IMR-90 (cell line): Measurements from ENCODE around the gene FAR2. TPM values are rescaled to one million over a fixed set of nuclear protein-coding genes. Genes with fewer than 3 reads are reported as not detected.

Source experiments
- ATAC-seq: fragments of 200-7000 bp; cut with Tn5 transposase; 2 replicates; pipeline ENCODE4 v1.9.1; 2020; ENCODE audit warnings: low read depth, mild to moderate bottlenecking, moderate library complexity
- BruUV-seq: library from RNA; stranded (reverse); fragments of 400-500 nt; replicated peaks from 2 replicates; lab custom pipeline; 2021; lab: Mats Ljungman, UMichigan
- CTCF ChIA-PET: fragments of 300-600 bp; formaldehyde crosslinking; extraction: SDS; loops from one replicate; lab custom pipeline; 2021; ENCODE audit warnings: antibody characterized with exemption; lab: Yijun Ruan, JAX
- POLR2A ChIA-PET: fragments of 300-600 bp; sonication (Branson Sonifier 250); formaldehyde crosslinking; loops from one replicate; lab custom pipeline; 2022; ENCODE audit warnings: antibody characterized with exemption; ENCODE audit not compliant: unreplicated experiment; lab: Charles Lee
- DNase-seq: peaks from one replicate; pipeline ENCODE4 v3.0.0; 2013
- H2AFZ ChIP-seq: replicated peaks from 2 replicates; pipeline ENCODE3; 2013; ENCODE audit warnings: low read length, mild to moderate bottlenecking; ENCODE audit not compliant: poor library complexity
- H2AK5ac ChIP-seq: 2 replicates; pipeline ENCODE4 v1.6.1; 2013; ENCODE audit warnings: low read depth, low read length, inconsistent platforms
- H2AK9ac ChIP-seq: replicated peaks from 2 replicates; pipeline ENCODE3; 2013; ENCODE audit warnings: mild to moderate bottlenecking, low read depth, low read length, moderate library complexity; ENCODE audit not compliant: poor library complexity
- H2BK120ac ChIP-seq: 2 replicates; pipeline ENCODE4 v1.6.1; 2013; ENCODE audit warnings: low read depth, low read length, inconsistent platforms
- H2BK15ac ChIP-seq: 3 replicates; pipeline ENCODE4 v1.6.1; 2013; ENCODE audit warnings: low read depth, low read length, inconsistent platforms
- H2BK20ac ChIP-seq: 2 replicates; pipeline ENCODE4 v1.6.1; 2013; ENCODE audit warnings: low read depth, mild to moderate bottlenecking, inconsistent platforms, low read length, moderate library complexity
- H2BK5ac ChIP-seq: 2 replicates; pipeline ENCODE4 v1.6.1; 2013; ENCODE audit warnings: mild to moderate bottlenecking, low read depth, low read length, inconsistent platforms; ENCODE audit not compliant: poor library complexity, severe bottlenecking
- H3K14ac ChIP-seq: replicated peaks from 2 replicates; pipeline ENCODE4 v1.6.1; 2013; ENCODE audit warnings: low read depth, low read length, inconsistent platforms
- H3K18ac ChIP-seq: 2 replicates; pipeline ENCODE4 v1.6.1; 2013; ENCODE audit warnings: low read depth, low read length, control low read depth
- H3K23ac ChIP-seq: 2 replicates; pipeline ENCODE4 v1.6.1; 2013; ENCODE audit warnings: low read depth, low read length, inconsistent platforms
- H3K27ac ChIP-seq: 2 replicates; pipeline ENCODE4 v1.5.1; 2013; ENCODE audit warnings: mild to moderate bottlenecking, control low read depth, low read length; ENCODE audit not compliant: insufficient read depth
- H3K27me3 ChIP-seq: 2 replicates; pipeline ENCODE4 v1.6.1; 2013; ENCODE audit warnings: low read length; ENCODE audit not compliant: control insufficient read depth, insufficient read depth
- H3K36me3 ChIP-seq: 2 replicates; pipeline ENCODE4 v1.6.1; 2013; ENCODE audit warnings: low read length, mixed read lengths; ENCODE audit not compliant: control insufficient read depth, insufficient read depth
- H3K4ac ChIP-seq: 2 replicates; pipeline ENCODE4 v1.6.1; 2013; ENCODE audit warnings: low read depth, low read length, inconsistent platforms
- H3K4me1 ChIP-seq: 2 replicates; pipeline ENCODE4 v1.6.1; 2013; ENCODE audit warnings: low read length, mixed read lengths; ENCODE audit not compliant: control insufficient read depth, insufficient read depth
- H3K4me2 ChIP-seq: 2 replicates; pipeline ENCODE4 v1.6.1; 2013; ENCODE audit warnings: low read depth, mild to moderate bottlenecking, control low read depth, low read length, moderate library complexity
- H3K4me3 ChIP-seq: 2 replicates; pipeline ENCODE4 v1.5.1; 2013; ENCODE audit warnings: low read depth, mild to moderate bottlenecking, control low read depth, low read length, moderate library complexity; ENCODE audit not compliant: insufficient read depth
- H3K56ac ChIP-seq: 2 replicates; pipeline ENCODE4 v1.6.1; 2013; ENCODE audit warnings: low read length, inconsistent platforms; ENCODE audit not compliant: insufficient read depth; ENCODE audit errors: extremely low read depth
- H3K79me1 ChIP-seq, 2 experiments: 2 replicates each; pipeline ENCODE4 v1.6.1; 2013; ENCODE audit warnings: low read length in 2 of 2, inconsistent platforms in 1 of 2, low read depth in 1 of 2
- H3K9ac ChIP-seq: 2 replicates; pipeline ENCODE4 v1.6.1; 2013; ENCODE audit warnings: low read depth, low read length, control low read depth
- H3K9me1 ChIP-seq: 2 replicates; pipeline ENCODE4 v1.6.1; 2013; ENCODE audit warnings: low read length, inconsistent platforms; ENCODE audit not compliant: insufficient read depth
- H3K9me3 ChIP-seq: 2 replicates; pipeline ENCODE4 v1.6.1; 2013; ENCODE audit warnings: low read length; ENCODE audit not compliant: control insufficient read depth, insufficient read depth
- H4K20me1 ChIP-seq: 2 replicates; pipeline ENCODE4 v1.6.1; 2013; ENCODE audit warnings: low read length, inconsistent platforms; ENCODE audit not compliant: insufficient read depth
- H4K5ac ChIP-seq: 2 replicates; pipeline ENCODE4 v1.6.1; 2013; ENCODE audit warnings: mild to moderate bottlenecking, low read depth, low read length, control low read depth
- H4K8ac ChIP-seq, 2 experiments: 2 replicates each; pipeline ENCODE4 v1.6.1; 2013; ENCODE audit warnings: low read depth in 2 of 2, low read length in 2 of 2, control low read depth in 1 of 2, inconsistent platforms in 1 of 2
- H4K91ac ChIP-seq: 2 replicates; pipeline ENCODE4 v1.6.1; 2013; ENCODE audit warnings: low read depth, low read length, inconsistent platforms; ENCODE audit not compliant: insufficient read depth
- BHLHE40 ChIP-seq: fragments of 150-350 bp; IDR thresholded peaks from 2 replicates; pipeline ENCODE4 v1.6.1; 2016; ENCODE audit warnings: mild to moderate bottlenecking, low read depth, low read length
- CHD1 ChIP-seq: IDR thresholded peaks from 2 replicates; pipeline ENCODE4 v1.6.1; 2012; ENCODE audit warnings: low read depth, low read length, improper control_type of control experiment
- CTCF ChIP-seq: conservative IDR thresholded peaks from 2 replicates; pipeline ENCODE4 v1.5.1; 2012; ENCODE audit warnings: mild to moderate bottlenecking, low read depth, low read length, improper control_type of control experiment
- ELK1 ChIP-seq: fragments of 150-350 bp; IDR thresholded peaks from 2 replicates; pipeline ENCODE4 v1.6.1; 2016; ENCODE audit warnings: low read depth, mild to moderate bottlenecking, low read length, moderate library complexity, borderline replicate concordance
- FOS ChIP-seq: fragments of 150-350 bp; IDR thresholded peaks from 2 replicates; pipeline ENCODE4 v1.6.1; 2016; ENCODE audit warnings: low read depth, low read length
- MAFK ChIP-seq: IDR thresholded peaks from 2 replicates; pipeline ENCODE4 v1.6.1; 2012; ENCODE audit warnings: low read depth, low read length, improper control_type of control experiment
- MAZ ChIP-seq: IDR thresholded peaks from 2 replicates; pipeline ENCODE4 v1.6.1; 2012; ENCODE audit warnings: low read depth, mild to moderate bottlenecking, low read length, improper control_type of control experiment, moderate library complexity, borderline replicate concordance
- MXI1 ChIP-seq: IDR thresholded peaks from 2 replicates; pipeline ENCODE4 v1.6.1; 2012; ENCODE audit warnings: low read depth, mild to moderate bottlenecking, low read length, moderate library complexity, borderline replicate concordance
- POLR2A ChIP-seq: IDR thresholded peaks from 2 replicates; pipeline ENCODE4 v1.6.1; 2012; ENCODE audit warnings: mild to moderate bottlenecking, low read depth, low read length
- RCOR1 ChIP-seq: IDR thresholded peaks from 2 replicates; pipeline ENCODE4 v1.6.1; 2012; ENCODE audit warnings: mild to moderate bottlenecking, low read length, improper control_type of control experiment; ENCODE audit not compliant: insufficient replicate concordance
- RFX5 ChIP-seq: IDR thresholded peaks from 2 replicates; pipeline ENCODE4 v1.8.0; 2012; ENCODE audit warnings: low read depth, mild to moderate bottlenecking, low read length, moderate library complexity
- SMC3 ChIP-seq: fragments of 150-350 bp; IDR thresholded peaks from 2 replicates; pipeline ENCODE4 v1.6.1; 2016; ENCODE audit warnings: low read depth, mild to moderate bottlenecking, antibody characterized with exemption, low read length, moderate library complexity
- USF2 ChIP-seq: fragments of 150-350 bp; IDR thresholded peaks from 2 replicates; pipeline ENCODE4 v1.6.1; 2017; ENCODE audit warnings: mild to moderate bottlenecking, antibody characterized with exemption, low read length, low read depth
- WGBS, 2 experiments: methylation state at CpG; one replicate each; pipeline versions ENCODE4 v1.1.5 to v1.1.7; 2013; ENCODE audit warnings: missing lambda C conversion rate in 2 of 2; ENCODE audit not compliant: insufficient read length in 1 of 2; ENCODE audit errors: extremely low coverage in 2 of 2; 5-methylcytosine and 5-hydroxymethylcytosine counted together
- dilution Hi-C: fragments of 300-500 bp; cut with HindIII; formaldehyde crosslinking; loops from one replicate; pipeline ENCODE4 v1.14.3; 2018; ENCODE audit warnings: low sequenced_read_pairs; ENCODE audit not compliant: unreplicated experiment
- in situ Hi-C: fragments of 300-500 bp; cut with MboI; formaldehyde crosslinking; loops from 3 replicates; pipeline ENCODE4 v1.14.3; 2019; ENCODE audit warnings: low sequenced_read_pairs, inconsistent platforms, mixed read lengths
- intact Hi-C: fragments of 100-400 bp; cut with micrococcal nuclease; formaldehyde crosslinking; loops from 2 replicates; pipeline ENCODE4 v1.10.0; 2022
- polyA plus RNA-seq, 3 experiments: library from polyadenylated mRNA; depleted of rRNA; stranded (reverse); fragments of >200 nt; gene quantifications; 2 replicates each; pipeline ENCODE4 v1.2.3, GENCODE V29; 2012; ENCODE audit warnings: low replicate concordance in 1 of 3
- total RNA-seq: library from RNA; depleted of rRNA; stranded (reverse); fragments of >200 nt; gene quantifications from 2 replicates; pipeline ENCODE4 v1.2.3, GENCODE V29; 2012

The FAR2 gene
- total and polyA plus RNA-seq, 2 of the 4 experiments (the other 2 are of a cell fraction) = 1.1 to 2.0 TPM

GRCh38 chr12:29167445-29167844 lies 18.4 kb downstream of the FAR2 start:
- Histone ChIP-seq H3K36me3 (no peaks in the 10 kb centered on the region), H3K9ac (no peak overlapping the region), H2AK5ac (no peak overlapping the region), H2BK15ac (no peak overlapping the region), H4K5ac (no peak overlapping the region), H4K91ac (no peak overlapping the region), H3K4me2 (no peak overlapping the region; the same call in 1 of the 2 replicates), H3K4me1 (peaks cover 8% of the 10 kb centered on the region), H3K27me3 (no peaks in the 10 kb centered on the region), H3K23ac (no peak overlapping the region), H3K79me1 (no peaks in the 10 kb centered on the region), H3K9me1 (peaks cover 6% of the 10 kb centered on the region), H3K18ac (no peak overlapping the region), H3K4ac (no peak overlapping the region), H3K27ac (no peak overlapping the region), H2BK20ac (no peak overlapping the region), H3K56ac (no peak overlapping the region), H3K9me3 (peaks cover 8% of the 10 kb centered on the region; the same call in 1 of the 2 replicates), H2AK9ac (no peak overlapping the region), H2AFZ (no peak overlapping the region), H2BK5ac (no peak overlapping the region), H2BK120ac (no peak overlapping the region), H3K14ac (no peak overlapping the region), H4K8ac (no peak overlapping the region), H4K20me1 (no peaks in the 10 kb centered on the region), H3K4me3 (no peak overlapping the region)
- dilution Hi-C loops = no loop called here
- DNase-seq (no peak), ATAC-seq (no peak)
- ChIA-PET POLR2A (interaction anchor here (0.5 kb wide), 1 partner anchor 9 kb away, joined by 4 read pairs; no protein-coding TSS in a partner anchor), CTCF (interaction anchor here (1.1 kb wide), 1 partner anchor 10 kb away, joined by 3 read pairs; no protein-coding TSS in a partner anchor)
- WGBS, 2 experiments = 83 to 100% methylated on average over 1 of the region's 4 CpGs
- intact Hi-C loops = no loop called here
- TF ChIP-seq CTCF = no peak
- TF ChIP-seq MXI1 = no peak
- no peak for TF ChIP-seq CHD1
- no peak for TF ChIP-seq BHLHE40
- no peak for TF ChIP-seq RFX5
- no peak for TF ChIP-seq ELK1
- TF ChIP-seq SMC3 = no peak
- TF ChIP-seq POLR2A = no peak
- TF ChIP-seq USF2 = no peak
- no peak for TF ChIP-seq RCOR1
- TF ChIP-seq MAFK = no peak
- TF ChIP-seq MAZ = no peak
- no peak for TF ChIP-seq FOS
- no TSS peak for BruUV-seq
- in situ Hi-C loops = no loop called here
